GM18861 (cell line): ENCODE data around the gene HSPA5.
"Not testable (repeated sequence)": the region's sequence is repeated elsewhere in the genome, so short reads cannot be mapped to it uniquely, and the experiment has no call there.

Experiments used
- ATAC-seq: cut with Tn5 transposase; IDR thresholded peaks from one replicate; pipeline ENCODE4 v1.9.1; 2021; ENCODE audit not compliant: unreplicated experiment

The HSPA5 gene

DNA sequence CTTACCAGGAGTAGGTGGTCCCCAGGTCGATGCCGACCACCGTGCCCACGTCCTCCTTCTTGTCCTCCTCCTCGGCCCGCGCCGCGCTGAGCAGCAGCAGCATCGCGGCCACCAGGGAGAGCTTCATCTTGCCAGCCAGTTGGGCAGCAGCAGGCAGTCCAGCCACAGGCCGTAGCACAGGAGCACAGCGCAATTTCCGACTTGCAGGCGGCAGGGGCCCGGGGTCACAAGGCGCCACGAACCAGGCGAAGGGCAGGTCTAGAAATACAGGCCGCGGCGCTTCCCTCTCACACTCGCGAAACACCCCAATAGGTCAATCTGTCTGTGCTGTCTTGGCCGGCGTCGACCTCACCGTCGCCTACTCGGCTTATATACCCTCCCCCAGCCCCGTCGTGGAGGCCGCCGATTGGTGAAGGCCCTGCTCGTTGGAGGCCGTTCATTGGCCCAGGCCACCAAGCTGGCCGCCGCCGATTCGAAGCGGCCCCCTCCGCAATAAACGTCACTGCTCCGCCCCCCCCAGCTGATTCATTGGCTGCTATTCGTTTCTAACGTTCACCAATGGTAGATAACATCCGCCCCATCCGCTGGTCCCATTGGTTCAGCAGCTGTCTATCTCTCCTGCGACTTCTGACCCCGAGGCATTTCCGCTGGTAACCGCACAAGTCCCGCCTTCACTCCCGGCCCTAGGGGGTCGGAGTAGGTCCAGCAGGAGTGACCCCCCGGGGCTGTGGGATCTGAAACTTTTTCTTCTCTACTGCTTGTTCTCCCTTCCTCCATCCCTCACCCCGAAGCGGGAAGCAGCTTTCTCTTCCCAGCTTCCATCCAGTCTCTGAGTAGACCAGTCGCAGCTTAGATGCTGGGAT lies at the start of gene HSPA5:
TSS of gene HSPA5 (minus strand) at position 344 of the 863 bp plus-strand sequence. CDS start at position 127, 217 bp downstream.
- ATAC-seq = peak; percentile 86

DNA sequence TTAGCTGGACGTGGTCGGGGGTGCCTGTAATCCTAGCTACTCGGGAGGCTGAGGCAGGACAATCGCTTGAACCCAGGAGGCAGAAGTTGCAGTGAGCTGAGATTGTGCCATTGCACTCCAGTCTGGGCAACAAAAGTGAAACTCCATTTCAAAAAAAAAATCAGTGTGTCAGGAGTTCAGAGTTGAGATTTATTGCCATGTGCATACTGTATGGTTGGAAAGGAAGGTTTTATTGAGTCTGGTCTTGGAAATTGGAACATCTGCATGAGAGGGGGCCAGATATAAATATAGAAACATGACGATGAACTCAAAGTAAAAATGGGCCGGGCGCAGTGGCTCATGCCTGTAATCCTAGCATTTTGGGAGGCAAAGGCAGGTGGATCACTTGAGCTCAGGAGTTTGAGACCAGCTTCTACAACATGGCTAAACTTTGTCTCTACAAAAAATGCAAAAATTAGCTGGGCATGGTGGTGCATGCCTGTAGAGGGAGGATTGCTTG lies 45.8 kb upstream of the HSPA5 start:
- not testable (repeated sequence) for ATAC-seq

DNA sequence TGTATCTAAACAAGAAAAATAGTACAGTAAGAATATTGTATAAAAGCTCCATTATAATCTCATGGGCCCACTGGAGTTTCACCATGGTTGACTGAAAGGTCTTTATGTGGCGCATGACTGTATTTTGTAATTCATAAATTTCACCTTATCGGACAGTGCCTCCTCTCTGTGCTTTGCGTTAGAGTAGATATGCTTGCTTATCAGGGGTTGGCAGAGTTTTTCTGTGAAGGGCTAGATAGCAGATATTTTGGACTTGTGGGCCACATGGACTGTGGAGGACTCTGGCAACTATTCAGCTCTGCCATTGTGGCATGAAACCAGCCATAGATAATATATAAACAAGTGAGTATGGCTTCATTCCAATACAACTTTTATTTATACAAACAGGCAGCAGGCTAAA lies 43.7 kb upstream of the HSPA5 start:
- ATAC-seq = no peak

DNA sequence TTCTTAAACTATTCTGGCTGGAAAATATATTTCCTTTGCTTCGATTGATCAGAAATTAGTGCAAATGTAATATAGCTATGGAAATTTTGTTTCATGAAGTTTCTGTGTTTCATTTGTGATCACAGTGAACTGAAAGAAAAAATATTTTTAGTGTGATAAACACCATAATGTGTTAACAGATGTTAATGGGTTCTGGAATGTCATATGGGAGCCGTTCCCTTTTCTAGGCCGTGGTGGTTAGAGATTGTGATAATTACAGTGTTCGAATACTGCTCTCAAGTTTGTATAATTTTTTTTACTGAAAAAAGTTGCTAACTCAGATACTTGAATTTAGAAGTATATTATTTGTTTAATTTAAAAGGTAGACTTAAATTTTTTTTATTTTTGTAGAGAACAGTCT lies 39.8 kb upstream of the HSPA5 start:
- ATAC-seq = no peak

DNA sequence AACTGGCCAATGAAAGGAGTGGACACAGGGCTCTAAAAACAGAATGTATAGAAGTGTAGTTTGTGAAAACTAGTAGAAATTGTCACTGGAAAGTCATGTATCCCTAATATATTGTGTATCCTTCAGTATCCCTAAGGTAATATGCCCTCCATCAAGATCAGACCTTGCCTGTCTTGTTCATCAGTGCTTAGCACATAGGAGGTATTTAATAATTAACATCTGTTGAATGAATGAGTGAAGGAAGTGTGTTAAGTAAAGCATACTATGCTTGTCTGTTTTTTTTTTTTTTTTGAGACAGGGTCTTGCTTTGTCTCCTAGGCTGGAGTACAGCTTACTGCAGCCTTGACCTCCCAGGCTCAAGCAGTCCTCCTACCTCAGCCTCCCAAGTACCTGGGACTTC lies 36.3 kb upstream of the HSPA5 start:
- no peak for ATAC-seq

DNA sequence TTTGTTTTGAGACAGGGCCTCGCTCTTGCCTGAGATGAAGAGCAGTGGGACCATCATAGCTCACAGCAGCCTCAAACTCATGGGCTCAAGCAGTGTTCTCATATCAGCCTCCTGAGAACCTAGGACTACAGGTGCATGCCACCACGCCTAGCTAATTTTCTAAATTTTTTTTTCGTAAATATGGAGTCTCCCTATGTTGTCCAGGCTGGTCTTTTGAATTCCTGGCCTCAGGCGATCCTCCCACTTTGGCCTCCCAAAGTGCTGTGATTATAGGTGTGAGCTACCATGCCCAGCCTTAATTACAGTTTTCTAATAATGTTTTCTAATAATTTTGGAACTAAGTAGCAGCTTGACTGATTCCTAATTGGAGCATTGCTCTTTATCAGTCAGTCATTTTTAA lies 35.6 kb upstream of the HSPA5 start:
- no peak for ATAC-seq

DNA sequence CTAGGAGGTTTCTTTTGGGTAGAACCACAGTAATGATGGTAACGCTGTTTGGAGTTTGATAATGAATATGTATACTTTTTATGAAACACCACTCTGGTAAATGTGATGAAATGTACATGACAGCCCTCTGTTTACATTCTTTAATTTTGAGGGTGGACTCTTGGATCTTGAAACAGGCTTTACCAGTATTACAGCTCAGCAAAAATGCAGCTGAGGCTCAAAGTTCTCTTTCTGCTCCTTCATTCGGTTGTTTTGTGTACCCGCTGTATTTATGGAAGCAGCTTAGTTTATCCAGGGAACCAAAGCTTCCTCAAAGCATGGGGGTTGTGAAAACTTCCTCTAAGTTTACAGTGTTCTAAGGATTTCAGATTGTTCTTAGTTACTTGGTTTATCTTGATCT lies 31.6 kb upstream of the HSPA5 start:
- ATAC-seq = no peak

DNA sequence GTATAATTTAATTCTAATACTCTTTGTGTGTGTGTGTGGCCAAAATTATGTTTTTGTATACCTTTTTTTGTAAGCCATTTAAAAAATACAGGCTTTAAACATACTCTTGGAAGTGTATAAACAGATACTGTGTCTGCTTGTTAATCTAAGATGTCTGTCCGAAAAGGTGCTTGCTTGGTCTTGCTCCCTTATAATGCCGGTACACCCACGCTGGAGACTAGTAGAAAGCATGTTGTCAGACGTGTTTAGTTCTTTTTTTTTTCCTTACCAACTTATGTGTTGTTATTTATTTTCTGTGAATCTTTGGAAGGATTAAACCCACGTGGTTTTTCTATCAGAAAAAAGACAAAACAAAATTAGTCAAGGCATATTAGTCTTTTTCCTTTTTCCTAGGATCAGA lies 29.9 kb upstream of the HSPA5 start:
- no peak for ATAC-seq

DNA sequence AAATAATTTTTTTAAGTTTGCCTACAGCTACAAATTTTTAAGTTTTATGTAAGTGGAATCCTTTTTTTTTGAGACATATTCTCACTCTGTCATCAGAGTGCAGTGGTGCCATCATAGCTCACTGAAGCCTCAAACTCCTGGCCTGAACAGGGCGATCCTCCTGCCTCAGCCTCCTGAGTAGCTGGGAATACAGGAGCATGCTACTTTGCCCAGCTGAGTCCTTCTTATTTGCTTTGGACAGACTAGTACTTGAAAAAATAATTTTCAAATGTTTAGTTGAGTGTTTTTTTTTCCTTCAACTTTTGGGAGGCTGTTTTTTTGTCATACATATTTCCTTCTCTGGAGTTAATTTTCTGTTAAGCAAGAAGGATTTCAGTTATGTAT lies 27.9 kb upstream of the HSPA5 start:
- ATAC-seq = no peak

DNA sequence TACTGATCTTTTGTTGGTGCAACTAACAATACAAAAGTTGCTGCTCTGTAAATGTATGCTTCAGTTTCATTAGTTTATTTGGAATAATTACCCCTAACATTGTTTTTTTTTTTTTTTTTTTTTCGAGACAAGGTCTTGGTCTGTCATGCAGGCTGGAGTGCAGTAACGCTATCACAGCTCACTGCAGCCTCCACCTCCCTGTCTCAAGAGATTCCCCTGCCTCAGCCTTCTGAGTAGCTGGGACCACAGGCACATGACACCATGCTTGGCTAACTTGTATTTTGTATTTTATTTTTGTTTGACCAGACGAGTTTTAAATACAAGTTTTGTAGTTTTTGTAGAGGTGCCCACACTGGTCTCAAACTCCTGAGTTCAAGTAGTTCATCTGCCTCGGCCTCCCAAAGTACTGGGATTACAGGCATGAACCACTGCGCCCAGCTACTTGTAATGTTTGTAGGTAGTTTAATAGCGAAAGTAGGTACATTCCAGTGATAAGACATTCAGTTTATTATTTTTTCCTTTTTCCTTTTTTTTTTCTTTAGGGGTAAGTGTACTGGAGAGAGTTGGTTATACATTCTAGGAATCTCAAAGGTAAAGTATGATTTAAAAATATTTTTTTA lies 27.4 kb upstream of the HSPA5 start:
- ATAC-seq = no peak

DNA sequence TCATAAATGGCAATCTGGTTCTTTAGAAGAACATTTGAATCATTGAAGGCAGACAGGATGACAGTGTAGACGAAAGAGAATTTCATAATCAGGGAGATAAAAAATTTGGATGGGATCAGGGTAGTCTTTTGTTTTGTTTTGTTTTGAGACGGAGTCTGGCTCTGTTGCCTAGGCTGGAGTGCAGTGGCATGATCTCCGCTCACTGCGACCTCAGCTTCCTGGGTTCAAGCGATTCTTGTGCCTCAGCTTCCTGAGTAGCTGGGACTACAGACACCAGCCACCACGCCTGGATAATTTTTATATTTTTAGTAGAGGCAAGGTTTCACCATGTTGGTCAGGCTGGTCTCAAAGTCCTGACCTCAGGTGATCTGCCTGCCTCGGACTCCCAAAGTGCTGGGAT lies 22.9 kb upstream of the HSPA5 start:
- not testable (repeated sequence) for ATAC-seq

DNA sequence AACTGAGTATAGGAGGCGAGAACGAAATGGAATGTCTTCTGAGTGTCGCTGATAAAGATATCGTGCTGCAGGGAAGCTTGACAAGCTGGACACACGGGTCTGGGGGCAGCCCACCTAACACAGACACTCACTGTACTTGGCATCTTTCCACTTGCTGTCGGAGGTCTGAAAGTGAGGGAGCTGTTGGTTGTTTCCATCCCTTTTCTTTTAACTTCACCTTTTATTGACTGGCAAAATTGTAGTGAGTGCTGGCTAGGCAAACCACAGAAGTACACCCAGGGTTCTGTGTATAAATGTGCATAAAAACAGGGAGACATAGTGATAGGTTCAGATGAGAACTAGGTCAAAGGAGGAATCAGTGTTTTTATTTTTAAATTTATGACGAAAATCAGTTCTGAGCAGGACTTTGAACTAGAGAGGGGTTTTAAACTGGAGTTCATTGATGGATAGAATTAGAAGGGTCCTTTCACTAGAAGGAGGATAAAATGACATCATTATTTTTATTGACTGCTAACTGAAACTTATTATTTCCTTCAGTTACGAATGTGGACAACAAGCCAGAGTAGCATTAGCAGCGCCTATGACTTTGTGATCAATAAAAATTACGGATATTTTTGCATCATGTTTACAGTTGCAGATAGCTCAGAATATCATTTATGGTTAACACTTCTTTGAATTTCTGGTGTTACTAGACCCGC lies 21.3 kb upstream of the HSPA5 start:
- ATAC-seq = no peak

DNA sequence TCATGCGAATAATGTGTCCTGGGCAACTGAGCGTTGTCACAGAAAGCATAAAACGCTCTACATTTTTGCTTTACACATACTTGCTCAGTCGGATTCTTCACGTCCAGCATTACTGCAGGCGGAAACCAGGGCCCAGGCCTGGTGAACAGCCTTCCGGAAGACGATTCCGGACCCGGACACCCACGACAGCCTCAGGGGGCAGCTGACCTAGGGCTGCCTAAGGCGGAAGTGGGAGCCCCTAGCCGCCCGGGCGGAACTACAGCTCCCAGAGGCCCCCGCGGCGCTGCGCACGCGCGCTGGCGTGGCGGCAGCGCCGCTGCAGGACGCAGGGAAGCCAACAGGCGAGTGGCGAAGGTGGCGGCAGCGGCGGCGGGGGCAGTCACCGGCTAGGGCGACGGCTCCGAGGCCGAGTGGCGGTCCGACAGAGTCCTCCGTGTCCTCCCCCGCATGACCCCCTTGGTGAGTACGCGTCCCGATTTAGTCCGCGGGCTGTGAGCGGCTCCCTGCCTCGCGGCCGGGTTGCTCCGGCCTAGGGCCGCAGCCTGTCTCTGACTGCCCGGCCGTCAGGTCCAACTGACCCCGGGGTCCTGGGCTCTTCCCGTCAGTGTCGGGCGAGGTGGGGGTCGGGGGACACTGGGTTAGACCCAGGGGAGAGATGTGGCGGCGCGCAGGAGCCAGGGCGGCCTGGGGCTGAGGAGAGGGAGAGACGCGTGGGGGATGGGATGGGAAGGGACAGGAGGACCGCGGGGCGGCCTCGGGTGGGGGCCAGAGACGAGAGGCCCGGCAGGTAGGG lies 20.6 kb upstream of the HSPA5 start, which contains the start of gene GAPVD1:
TSS of gene GAPVD1 (plus strand) at position 326 of the 793 bp plus-strand sequence. CDS start 37,096 bp downstream, outside the sequence.
- peak; percentile 86 for ATAC-seq

DNA sequence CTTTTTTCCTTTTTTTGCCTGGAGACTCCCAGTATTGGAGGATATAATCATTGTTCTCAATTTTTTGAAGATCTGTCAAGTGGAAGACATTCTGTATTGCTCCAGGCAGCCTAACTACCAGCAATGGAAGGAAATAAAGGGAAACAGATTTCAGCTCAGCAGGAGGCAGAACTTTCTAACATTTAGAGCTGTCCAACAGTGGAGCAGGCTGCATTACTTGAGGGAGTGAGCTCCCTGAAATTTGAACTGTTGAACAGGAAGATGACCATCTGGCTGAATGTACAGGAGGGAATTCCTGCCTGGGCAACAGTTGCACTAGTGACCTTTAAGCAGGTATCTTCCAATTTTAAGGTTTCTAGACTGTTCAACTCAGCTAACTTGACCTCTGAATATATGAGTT lies 19.4 kb upstream of the HSPA5 start:
- ATAC-seq = no peak

DNA sequence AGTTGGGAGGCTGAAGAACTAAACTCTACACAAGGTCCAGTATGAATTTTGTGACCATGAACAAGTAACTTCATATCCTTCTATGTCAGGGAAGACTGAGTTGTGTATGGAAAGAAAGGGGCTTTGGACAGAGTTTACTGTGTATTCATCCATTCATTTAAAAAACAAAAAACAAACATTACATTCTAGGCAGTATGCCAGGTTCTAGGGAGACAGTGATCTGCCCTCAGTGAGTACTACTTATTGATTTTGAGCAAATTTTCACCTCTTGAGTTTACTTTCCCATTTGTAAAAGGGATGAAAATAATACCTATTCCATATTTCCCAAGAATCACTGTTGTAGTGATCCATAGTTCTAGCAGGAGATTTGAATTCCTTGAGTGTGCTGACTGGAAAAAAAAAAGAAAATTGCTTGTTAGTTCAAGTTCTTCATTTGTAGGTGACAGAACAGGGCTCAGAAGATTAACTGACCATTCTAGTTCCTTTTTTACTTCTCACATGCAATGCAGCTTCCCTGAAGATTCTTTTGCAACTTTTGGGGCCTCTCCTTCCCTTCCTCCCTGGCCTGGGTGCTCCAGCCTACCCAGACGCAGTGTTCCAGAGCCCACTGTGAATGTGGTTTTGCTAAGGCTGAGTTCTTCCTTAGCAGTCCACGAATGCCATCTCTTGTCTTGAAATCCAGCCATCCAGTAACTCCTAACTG lies 17.8 kb upstream of the HSPA5 start:
- no peak for ATAC-seq

DNA sequence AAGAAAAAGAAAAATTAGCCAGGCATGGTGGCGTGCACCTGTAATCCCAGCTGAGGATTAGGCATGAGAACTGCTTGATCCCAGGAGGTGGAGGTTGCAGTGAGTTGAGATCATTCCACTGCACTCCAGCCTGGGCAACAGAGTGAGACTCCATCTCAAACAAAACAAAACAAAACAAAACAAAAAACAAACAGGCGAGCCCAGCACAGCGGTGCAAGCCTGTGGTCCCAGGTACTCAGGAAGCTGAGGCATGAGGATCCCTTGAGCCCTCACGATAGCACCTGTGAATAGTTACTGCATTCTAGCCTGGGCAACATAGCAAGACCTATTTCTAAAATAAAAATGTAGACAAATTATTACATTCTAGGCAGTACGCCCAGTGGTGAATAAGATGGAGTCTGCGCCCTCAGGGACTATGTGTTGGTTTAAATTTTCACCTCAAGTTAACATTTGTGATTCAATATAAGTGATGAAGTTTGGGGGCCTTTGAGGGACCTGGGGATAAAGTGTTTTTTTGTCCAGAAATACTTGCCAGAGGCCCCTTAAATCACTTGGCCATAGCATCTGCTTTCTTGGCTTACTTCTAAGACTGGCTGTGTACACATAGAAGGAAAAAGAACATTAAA lies 17.1 kb upstream of the HSPA5 start:
- no peak for ATAC-seq

DNA sequence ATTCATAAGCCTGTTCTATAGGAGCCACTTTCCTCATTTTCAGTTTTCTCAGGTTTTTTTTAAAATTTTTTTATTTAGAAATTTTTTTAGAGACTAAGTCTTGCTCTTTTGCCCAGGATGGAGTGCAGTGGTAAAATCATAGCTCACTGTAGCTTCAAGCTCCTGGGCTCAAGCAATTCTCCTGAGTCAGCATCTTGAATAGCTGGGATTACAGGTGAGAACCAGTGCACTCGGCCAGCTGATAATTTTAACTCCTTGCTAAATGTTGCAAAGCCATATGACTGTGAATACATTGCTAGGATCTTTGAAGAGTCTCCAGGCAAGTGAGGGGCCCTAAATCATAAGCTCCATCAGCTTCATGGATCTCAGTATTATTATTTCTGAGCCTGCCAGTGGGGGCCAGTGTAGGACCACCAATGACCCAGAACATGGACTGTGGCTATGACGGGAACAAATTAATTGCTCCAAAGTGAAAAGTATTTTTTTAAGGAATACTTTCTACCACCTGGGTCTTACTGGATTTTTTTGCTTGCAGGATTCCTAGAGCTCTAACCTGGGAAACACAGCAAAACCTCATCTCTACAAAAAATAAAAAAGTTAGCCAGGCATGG lies 14.7 kb upstream of the HSPA5 start:
- no peak for ATAC-seq

DNA sequence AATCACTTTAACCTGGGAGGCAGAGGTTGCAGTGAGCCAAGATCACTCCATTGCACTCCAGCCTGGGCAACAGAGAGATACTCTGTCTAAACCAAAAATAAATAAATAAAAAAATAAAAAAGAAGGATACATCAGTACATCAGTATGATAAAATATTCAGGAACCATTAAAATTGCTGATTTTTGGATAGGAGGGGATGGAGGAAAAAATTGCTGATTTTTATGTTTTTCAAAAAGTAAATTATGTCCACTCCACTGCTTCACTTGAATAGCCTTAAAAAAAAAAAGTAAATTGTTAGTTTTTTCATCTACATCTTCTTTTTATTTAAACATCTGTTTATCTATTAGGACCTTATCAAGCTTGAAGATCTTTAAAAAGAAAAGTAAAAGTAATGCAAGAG lies 13.1 kb upstream of the HSPA5 start:
- ATAC-seq = no peak

DNA sequence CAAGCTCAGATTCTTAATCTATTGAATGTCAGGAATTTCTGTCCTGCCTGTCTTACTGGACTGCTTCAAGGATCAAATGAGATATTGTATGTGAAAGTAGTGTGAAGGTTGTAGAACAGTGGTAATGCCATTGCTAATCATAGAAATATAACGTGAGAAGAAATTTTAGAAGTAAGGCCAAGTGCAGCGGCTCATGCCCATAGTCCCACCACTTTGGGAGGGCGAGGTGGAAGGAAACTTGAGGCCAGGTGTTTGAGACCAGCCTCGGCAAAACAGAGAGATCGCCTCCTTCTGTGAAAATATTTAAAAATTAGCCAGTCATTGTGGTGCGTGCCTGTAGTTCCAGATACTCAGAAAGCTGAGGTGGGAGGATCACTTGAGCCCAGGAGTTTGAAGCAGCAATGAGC lies 5.1 kb upstream of the HSPA5 start:
- ATAC-seq = no peak
